ENCODE data around the gene GLB1L.

The GLB1L gene

DNA sequence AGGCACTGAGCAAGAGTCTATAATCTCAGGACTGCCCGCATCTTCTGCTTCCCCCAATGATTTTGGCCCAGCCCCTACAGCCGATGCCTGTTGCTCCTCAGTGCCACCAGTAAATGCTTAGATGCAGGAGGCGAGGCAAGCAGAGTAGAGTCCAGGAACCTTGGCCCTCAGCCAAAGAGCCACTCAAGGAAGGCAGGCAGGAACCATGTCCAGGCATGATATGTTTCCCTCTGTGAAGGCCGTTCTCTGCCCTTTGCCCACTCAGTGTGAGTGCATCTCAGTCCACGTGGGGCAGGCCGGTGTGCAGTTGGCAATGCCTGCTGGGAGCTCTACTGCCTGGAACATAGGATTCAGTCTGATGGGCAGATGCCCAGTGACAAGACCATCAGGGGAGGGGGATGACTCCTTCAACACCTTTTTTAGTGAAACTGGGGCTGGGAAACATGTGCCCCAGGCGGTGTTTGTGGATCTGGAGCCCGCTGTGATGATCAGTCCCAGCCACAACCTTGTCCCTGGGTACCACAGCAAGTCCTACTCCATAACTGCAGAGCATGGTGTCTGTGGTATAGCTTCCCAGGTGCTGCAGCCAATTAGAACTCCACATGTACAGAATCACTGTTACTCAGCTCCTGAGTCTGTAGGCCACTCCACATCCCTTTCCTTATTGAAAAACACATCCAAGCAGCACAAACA is 24.3 kb upstream of the GLB1L start:
- Histone ChIP-seq H4K20me1 (ENCODE audit: insufficient read depth, low read length) (no peaks in the 10 kb centered on the region), H3K27me3 (replicated peaks; ENCODE audit: insufficient read depth, low read length) (no peaks in the 10 kb centered on the region), H3K9me3 (replicated peaks; ENCODE audit: insufficient read depth, low read length) (no peaks in the 10 kb centered on the region), H3K36me3 (replicated peaks; ENCODE audit: insufficient read depth, low read length) (no peaks in the 10 kb centered on the region), H3K4me3 (ENCODE audit: low read length) (no peak overlapping the region), H3K79me2 (ENCODE audit: low read length) (no peaks in the 10 kb centered on the region), H3K9ac (ENCODE audit: low read length) (no peak overlapping the region), H3K9me2 (replicated peaks; ENCODE audit: insufficient read depth, low read length) (no peaks in the 10 kb centered on the region), H3K4me1 (ENCODE audit: low read length) (no peaks in the 10 kb centered on the region), H3K4me2 (ENCODE audit: low read depth, low read length) (no peak overlapping the region), H3K27ac (ENCODE audit: low read length) (no peak overlapping the region), H3F3A (ENCODE audit: insufficient read depth, low read length) (no peaks in the 10 kb centered on the region), H2AFZ (ENCODE audit: low read length) (no peak overlapping the region)
- TF ChIP-seq EZH2phosphoT487 (IDR thresholded peaks at IDR 0.05; ENCODE audit: low read length) (no peak), EZH2 (optimal IDR thresholded peaks at IDR 0.05; ENCODE audit: low read depth, low read length) (no peak)
- TF ChIP-seq, protein P1, sequence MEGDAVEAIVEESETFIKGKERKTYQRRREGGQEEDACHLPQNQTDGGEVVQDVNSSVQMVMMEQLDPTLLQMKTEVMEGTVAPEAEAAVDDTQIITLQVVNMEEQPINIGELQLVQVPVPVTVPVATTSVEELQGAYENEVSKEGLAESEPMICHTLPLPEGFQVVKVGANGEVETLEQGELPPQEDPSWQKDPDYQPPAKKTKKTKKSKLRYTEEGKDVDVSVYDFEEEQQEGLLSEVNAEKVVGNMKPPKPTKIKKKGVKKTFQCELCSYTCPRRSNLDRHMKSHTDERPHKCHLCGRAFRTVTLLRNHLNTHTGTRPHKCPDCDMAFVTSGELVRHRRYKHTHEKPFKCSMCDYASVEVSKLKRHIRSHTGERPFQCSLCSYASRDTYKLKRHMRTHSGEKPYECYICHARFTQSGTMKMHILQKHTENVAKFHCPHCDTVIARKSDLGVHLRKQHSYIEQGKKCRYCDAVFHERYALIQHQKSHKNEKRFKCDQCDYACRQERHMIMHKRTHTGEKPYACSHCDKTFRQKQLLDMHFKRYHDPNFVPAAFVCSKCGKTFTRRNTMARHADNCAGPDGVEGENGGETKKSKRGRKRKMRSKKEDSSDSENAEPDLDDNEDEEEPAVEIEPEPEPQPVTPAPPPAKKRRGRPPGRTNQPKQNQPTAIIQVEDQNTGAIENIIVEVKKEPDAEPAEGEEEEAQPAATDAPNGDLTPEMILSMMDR (IDR thresholded peaks at IDR 0.05; ENCODE audit: low read length), result no peak
- DNase-seq, result no peak

DNA sequence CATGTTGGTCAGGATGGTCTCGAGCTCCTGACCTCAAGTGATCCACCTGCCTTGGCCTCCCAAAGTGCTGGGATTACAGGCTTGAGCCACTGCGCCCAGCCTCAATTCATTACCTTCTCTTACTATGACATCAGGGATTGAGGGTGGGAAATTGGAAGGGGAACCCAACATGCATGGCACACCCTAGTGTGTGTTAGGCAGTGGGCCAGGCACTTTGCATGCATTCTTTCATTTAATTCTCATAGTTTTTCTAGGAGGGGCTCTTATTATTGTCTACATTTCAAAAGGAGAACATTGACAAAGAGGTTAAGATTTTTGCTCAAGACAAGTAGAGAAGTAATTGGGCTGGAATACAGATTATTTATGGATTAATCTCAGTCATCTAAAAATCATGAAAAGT is 23.1 kb upstream of the GLB1L start:
- H2AFZ ChIP-seq (ENCODE audit: low read length), result no peak overlapping the region
- no peak overlapping the region for H3K9ac ChIP-seq (ENCODE audit: low read length)
- no peaks in the 10 kb centered on the region for H3K36me3 ChIP-seq (replicated peaks; ENCODE audit: insufficient read depth, low read length)
- no peaks in the 10 kb centered on the region for H3K27me3 ChIP-seq (replicated peaks; ENCODE audit: insufficient read depth, low read length)
- H3K27ac ChIP-seq (ENCODE audit: low read length), result no peak overlapping the region
- H3K4me3 ChIP-seq (ENCODE audit: low read length), result no peak overlapping the region
- DNase-seq, result no peak
- H3K9me3 ChIP-seq (replicated peaks; ENCODE audit: insufficient read depth, low read length), result no peaks in the 10 kb centered on the region
- no peaks in the 10 kb centered on the region for H3K4me1 ChIP-seq (ENCODE audit: low read length)
- H4K20me1 ChIP-seq (ENCODE audit: insufficient read depth, low read length), result no peaks in the 10 kb centered on the region
- no peaks in the 10 kb centered on the region for H3K9me2 ChIP-seq (replicated peaks; ENCODE audit: insufficient read depth, low read length)
- no peaks in the 10 kb centered on the region for H3F3A ChIP-seq (ENCODE audit: insufficient read depth, low read length)
- no peak overlapping the region for H3K4me2 ChIP-seq (ENCODE audit: low read depth, low read length)
- TF ChIP-seq EZH2 (optimal IDR thresholded peaks at IDR 0.05; ENCODE audit: low read depth, low read length) (no peak), EZH2phosphoT487 (IDR thresholded peaks at IDR 0.05; ENCODE audit: low read length) (no peak)
- TF ChIP-seq, protein P1 (IDR thresholded peaks at IDR 0.05; ENCODE audit: low read length), result no peak
- no peaks in the 10 kb centered on the region for H3K79me2 ChIP-seq (ENCODE audit: low read length)

DNA sequence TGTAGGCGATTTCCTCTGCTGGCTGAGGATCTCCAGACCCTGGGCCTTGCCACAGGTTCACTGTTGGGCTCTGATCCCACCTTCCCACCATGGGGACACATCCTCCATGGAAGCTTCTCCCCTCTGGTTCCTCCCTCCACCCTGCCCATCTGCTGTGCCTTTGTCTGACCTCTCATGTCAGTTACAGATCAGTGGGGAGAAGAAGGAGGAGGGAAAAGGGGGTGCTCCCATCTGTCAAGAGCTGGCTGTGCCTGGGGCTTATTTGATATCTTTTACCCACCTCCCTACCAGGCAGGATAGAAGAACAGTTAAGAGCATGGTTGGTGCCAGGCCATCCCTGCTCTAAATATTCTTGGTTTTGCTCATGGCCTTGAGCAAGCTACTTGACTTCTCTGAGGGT is 21.6 kb upstream of the GLB1L start:
- H2AFZ ChIP-seq (ENCODE audit: low read length), result no peak overlapping the region
- H3K9me2 ChIP-seq (replicated peaks; ENCODE audit: insufficient read depth, low read length), result no peaks in the 10 kb centered on the region
- H3K4me2 ChIP-seq (ENCODE audit: low read depth, low read length), result no peak overlapping the region
- H4K20me1 ChIP-seq (ENCODE audit: insufficient read depth, low read length), result no peaks in the 10 kb centered on the region
- DNase-seq, result no peak
- no peaks in the 10 kb centered on the region for H3K4me1 ChIP-seq (ENCODE audit: low read length)
- H3K27me3 ChIP-seq (replicated peaks; ENCODE audit: insufficient read depth, low read length), result no peaks in the 10 kb centered on the region
- H3K27ac ChIP-seq (ENCODE audit: low read length), result no peak overlapping the region
- no peak for TF ChIP-seq EZH2phosphoT487 (IDR thresholded peaks at IDR 0.05; ENCODE audit: low read length)
- TF ChIP-seq, protein P1 (IDR thresholded peaks at IDR 0.05; ENCODE audit: low read length), result no peak
- no peak for TF ChIP-seq EZH2 (optimal IDR thresholded peaks at IDR 0.05; ENCODE audit: low read depth, low read length)
- H3K9me3 ChIP-seq (replicated peaks; ENCODE audit: insufficient read depth, low read length), result no peaks in the 10 kb centered on the region
- no peaks in the 10 kb centered on the region for H3K36me3 ChIP-seq (replicated peaks; ENCODE audit: insufficient read depth, low read length)
- H3K79me2 ChIP-seq (ENCODE audit: low read length), result no peaks in the 10 kb centered on the region
- H3K4me3 ChIP-seq (ENCODE audit: low read length), result no peak overlapping the region
- no peaks in the 10 kb centered on the region for H3F3A ChIP-seq (ENCODE audit: insufficient read depth, low read length)
- no peak overlapping the region for H3K9ac ChIP-seq (ENCODE audit: low read length)

All from MM.1S (cell line).